Parathyroid adenoma (tissue), 2 donors: ENCODE measurements around the gene ORC5.

Experiments used
- H2AFZ ChIP-seq: fragments of 300-600 bp; sonication (generic); one replicate; pipeline ENCODE4 v1.7.0; 2017; ENCODE audit warnings: antibody characterized with exemption, mild to moderate bottlenecking
- H3K27ac ChIP-seq: fragments of 300-600 bp; sonication (generic); one replicate; pipeline ENCODE4 v1.7.0; 2017
- H3K27me3 ChIP-seq: fragments of 300-600 bp; sonication (generic); one replicate; pipeline ENCODE4 v1.7.0; 2017; ENCODE audit warnings: low read length; ENCODE audit not compliant: control insufficient read depth, insufficient read depth
- H3K36me3 ChIP-seq: fragments of 300-600 bp; sonication (generic); one replicate; pipeline ENCODE4 v1.7.0; 2017; ENCODE audit warnings: low read length; ENCODE audit not compliant: control insufficient read depth, insufficient read depth
- H3K4me1 ChIP-seq: fragments of 300-600 bp; sonication (generic); one replicate; pipeline ENCODE4 v1.7.0; 2017; ENCODE audit warnings: control low read depth
- H3K4me2 ChIP-seq: fragments of 300-600 bp; sonication (generic); one replicate; pipeline ENCODE4 v1.7.0; 2017; ENCODE audit warnings: low read length
- H3K4me3 ChIP-seq: fragments of 300-600 bp; sonication (generic); one replicate; pipeline ENCODE4 v1.7.0; 2017; ENCODE audit warnings: low read depth, low read length
- H3K79me2 ChIP-seq: fragments of 300-600 bp; sonication (generic); one replicate; pipeline ENCODE4 v1.7.0; 2017; ENCODE audit warnings: control low read depth
- H3K9ac ChIP-seq: fragments of 300-600 bp; sonication (generic); one replicate; pipeline ENCODE4 v1.7.0; 2017; ENCODE audit warnings: mild to moderate bottlenecking
- H3K9me3 ChIP-seq: fragments of 300-600 bp; sonication (generic); one replicate; pipeline ENCODE4 v1.7.0; 2017; ENCODE audit warnings: low read length; ENCODE audit not compliant: control insufficient read depth
- CTCF ChIP-seq: fragments of 300-600 bp; sonication (generic); IDR thresholded peaks from one replicate; pipeline ENCODE4 v1.7.0; 2017; ENCODE audit warnings: antibody characterized with exemption, mild to moderate bottlenecking
- donor health status: primary hyperparathyroidism.

The ORC5 gene

DNA sequence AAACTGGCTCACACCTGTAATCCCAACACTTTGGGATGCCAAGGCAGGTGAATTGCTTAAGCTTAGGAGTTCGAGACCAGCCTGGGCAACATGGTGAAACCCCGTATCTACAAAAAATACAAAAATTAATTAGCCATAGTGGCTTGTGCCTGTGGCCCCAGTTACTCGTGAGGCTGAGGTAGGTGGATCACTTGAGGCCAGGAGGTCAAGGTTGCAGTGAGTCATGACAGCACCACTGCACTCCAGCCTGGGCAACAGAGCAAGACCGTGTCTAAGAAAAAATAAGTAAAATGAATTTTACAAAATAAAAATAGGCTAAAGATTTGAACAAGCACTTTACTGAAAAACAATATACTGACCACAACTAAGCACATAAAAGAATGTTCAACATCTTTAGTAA, 9.8 kb upstream of the ORC5 start:
- H3K79me2 ChIP-seq = no peaks in the 10 kb centered on the region
- H3K4me2 ChIP-seq = no peak overlapping the region
- H3K4me3 ChIP-seq = no peak overlapping the region
- TF ChIP-seq CTCF = no peak
- no peak overlapping the region for H2AFZ ChIP-seq
- H3K36me3 ChIP-seq = no peaks in the 10 kb centered on the region
- no peak overlapping the region for H3K9ac ChIP-seq
- no peak overlapping the region for H3K27ac ChIP-seq
- H3K4me1 ChIP-seq = no peaks in the 10 kb centered on the region
- H3K27me3 ChIP-seq = no peaks in the 10 kb centered on the region
- H3K9me3 ChIP-seq = no peaks in the 10 kb centered on the region

DNA sequence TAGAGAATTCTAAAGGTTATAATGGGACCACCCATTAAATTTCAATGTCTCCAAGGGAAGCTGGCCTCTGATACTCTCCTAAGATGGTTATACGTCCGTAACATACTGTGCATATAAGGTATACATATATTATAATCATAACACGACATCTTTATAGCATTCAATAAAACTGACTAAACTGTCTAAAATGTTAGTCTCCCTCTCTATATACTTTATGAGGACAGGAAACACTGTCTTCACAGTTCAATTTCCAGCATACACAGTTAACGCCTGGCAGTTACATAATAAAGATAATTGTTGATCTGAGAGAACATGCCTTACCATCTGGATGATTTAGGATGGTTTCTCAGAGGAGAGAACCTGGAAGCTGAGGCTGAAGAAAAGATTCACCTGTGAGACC, 1.2 kb upstream of the ORC5 start:
- no peaks in the 10 kb centered on the region for H3K9me3 ChIP-seq
- peaks cover 14% of the 10 kb centered on the region for H3K79me2 ChIP-seq
- H3K4me2 ChIP-seq = no peak overlapping the region
- no peaks in the 10 kb centered on the region for H3K36me3 ChIP-seq
- no peaks in the 10 kb centered on the region for H3K4me1 ChIP-seq
- H3K27me3 ChIP-seq = no peaks in the 10 kb centered on the region
- H3K4me3 ChIP-seq = no peak overlapping the region
- H3K9ac ChIP-seq = no peak overlapping the region
- no peak overlapping the region for H2AFZ ChIP-seq
- no peak for TF ChIP-seq CTCF
- H3K27ac ChIP-seq = no peak overlapping the region

GRCh38 chr7:104208421-104208780, 588 bp upstream of the ORC5 start:
- TF ChIP-seq CTCF = no peak
- Histone ChIP-seq H3K27me3 (no peaks in the 10 kb centered on the region), H3K4me2 (peak overlapping the region; percentile 66), H3K4me1 (no peaks in the 10 kb centered on the region), H3K4me3 (peak overlapping the region; percentile 76), H3K36me3 (no peaks in the 10 kb centered on the region), H3K9ac (no peak overlapping the region), H3K9me3 (no peaks in the 10 kb centered on the region), H3K79me2 (peaks cover 14% of the 10 kb centered on the region), H3K27ac (peak overlapping the region; percentile 83), H2AFZ (peak overlapping the region; percentile 100)

DNA sequence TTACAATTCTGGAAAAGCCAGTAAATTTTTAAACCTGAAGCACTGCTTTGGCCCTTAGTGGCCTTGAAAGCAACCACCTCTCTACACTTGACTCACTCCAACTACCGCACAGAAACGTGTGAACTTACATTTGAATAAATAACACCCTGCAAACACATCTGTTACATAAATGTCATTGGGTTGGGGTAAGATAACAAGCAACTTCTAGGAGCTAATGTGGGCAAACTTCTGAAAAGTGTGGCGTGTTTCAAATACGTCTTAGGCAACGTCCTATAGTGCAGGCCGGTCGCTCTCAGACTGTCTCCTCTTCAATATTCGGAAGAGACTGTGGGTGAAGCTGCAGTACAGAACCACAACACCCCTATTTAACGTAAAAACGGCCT, 474 bp downstream of the ORC5 start:
- TF ChIP-seq CTCF = no peak
- H2AFZ ChIP-seq = peak overlapping the region; percentile 100
- peak overlapping the region; percentile 46 for H3K9ac ChIP-seq
- H3K27me3 ChIP-seq = no peaks in the 10 kb centered on the region
- peak overlapping the region; percentile 76 for H3K4me3 ChIP-seq
- no peaks in the 10 kb centered on the region for H3K36me3 ChIP-seq
- H3K27ac ChIP-seq = peak overlapping the region; percentile 83
- no peaks in the 10 kb centered on the region for H3K4me1 ChIP-seq
- H3K4me2 ChIP-seq = peak overlapping the region; percentile 66
- no peaks in the 10 kb centered on the region for H3K9me3 ChIP-seq
- H3K79me2 ChIP-seq = peaks cover 14% of the 10 kb centered on the region

- no peak for TF ChIP-seq CTCF
- H3K27ac ChIP-seq = no peak overlapping the region
These were observed 972 bp downstream of the ORC5 start for GRCh38 chr7:104206841-104207240.

More at GRCh38 chr7:104206841-104207240, 972 bp downstream of the ORC5 start:
- Histone ChIP-seq H3K36me3 (no peaks in the 10 kb centered on the region), H3K4me1 (no peaks in the 10 kb centered on the region), H3K9ac (no peak overlapping the region), H3K9me3 (no peaks in the 10 kb centered on the region), H3K4me3 (peak overlapping the region; percentile 76), H3K27me3 (no peaks in the 10 kb centered on the region), H3K79me2 (peaks cover 14% of the 10 kb centered on the region), H3K4me2 (peak overlapping the region; percentile 66), H2AFZ (peak overlapping the region; percentile 100)
